HCEC 1CT (cell line): Measurements from ENCODE around the gene TPST1.
A peak's percentile ranks its signal among the peaks of the same experiment; 100 is the strongest.
"Not testable (repeated sequence)": the region's sequence is repeated elsewhere in the genome, so short reads cannot be mapped to it uniquely, and the experiment has no call there.

ENCODE experiments used
- DNase-seq: peaks from one replicate; pipeline ENCODE4 v3.0.0-alpha.2; 2017

Gene TPST1

DNA sequence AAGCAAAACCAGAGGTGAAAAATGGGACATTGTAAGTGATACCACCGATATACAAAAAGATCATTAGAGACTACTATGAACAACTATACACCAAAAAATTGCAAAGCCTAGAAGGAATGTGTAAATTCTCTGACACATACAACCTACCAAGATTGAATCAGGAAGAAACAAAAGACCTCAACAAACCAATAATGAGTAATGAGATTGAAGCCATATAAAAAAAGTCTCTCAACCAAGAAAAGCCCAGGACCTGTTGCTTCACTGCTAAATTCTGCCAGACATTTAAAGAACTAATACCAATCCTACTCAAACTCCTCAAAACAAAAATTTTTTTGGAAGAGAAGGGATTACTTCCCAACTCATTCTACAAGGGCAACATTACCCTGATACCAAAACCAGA, 134.0 kb downstream of the TPST1 start:
- no peak for DNase-seq

DNA sequence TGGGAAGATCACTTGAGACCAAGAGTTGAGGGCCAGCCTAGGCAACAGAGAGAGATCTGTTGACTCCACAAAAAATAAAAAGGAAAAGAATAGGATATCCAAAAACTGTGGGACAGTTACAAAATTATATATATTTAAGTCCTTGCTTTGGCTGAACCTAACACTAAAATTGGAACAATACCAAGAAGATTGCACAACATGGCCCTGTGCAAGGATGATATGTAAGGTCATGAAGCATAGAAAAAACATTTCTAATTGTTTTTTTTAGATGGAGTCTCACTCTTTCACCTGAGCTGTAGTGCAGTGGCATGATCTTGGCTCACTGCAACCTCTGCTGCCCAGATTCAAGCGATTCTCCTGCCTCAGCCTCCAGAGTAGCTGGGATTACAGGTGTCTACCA, 139.0 kb downstream of the TPST1 start:
- peak; percentile 47 for DNase-seq

DNA sequence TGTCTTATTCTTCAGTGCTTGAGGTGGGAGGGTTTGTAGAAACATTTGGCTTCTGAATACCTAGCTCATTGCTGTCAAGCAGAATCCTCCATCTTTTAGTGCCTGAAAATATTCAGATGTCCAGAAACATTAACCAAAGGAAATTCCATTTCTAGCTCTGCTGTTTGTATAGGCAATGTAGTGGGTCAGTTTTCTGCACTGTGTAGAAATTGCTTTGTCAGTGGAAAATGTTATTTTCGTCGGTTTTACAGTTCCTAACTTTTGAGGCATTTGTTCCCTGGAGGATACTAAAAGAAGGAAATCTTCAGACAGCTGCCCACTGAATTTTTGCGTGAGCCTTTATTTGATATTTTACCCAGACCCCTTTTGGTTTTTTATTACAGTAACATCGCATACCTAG, 143.4 kb downstream of the TPST1 start:
- DNase-seq, result no peak

DNA sequence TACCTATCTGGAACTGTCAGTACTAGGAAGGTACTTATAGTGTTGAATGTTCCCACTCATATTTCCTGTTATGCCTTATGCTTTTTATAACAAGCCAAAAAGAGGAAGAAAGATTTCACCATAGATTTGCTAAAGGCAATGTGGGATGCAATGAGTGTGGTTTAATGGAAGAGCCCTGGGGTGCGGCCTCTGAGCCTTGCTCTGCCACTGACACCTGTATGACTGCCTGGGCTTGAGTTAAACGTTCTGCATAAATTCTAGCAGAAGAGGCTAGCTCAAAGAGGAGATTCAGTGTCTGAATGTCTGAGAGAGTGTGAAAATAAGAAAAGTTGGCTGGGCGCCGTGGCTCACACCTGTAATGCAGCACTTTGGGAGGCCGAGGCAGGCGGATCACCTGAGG, 143.8 kb downstream of the TPST1 start:
- no peak for DNase-seq

DNA sequence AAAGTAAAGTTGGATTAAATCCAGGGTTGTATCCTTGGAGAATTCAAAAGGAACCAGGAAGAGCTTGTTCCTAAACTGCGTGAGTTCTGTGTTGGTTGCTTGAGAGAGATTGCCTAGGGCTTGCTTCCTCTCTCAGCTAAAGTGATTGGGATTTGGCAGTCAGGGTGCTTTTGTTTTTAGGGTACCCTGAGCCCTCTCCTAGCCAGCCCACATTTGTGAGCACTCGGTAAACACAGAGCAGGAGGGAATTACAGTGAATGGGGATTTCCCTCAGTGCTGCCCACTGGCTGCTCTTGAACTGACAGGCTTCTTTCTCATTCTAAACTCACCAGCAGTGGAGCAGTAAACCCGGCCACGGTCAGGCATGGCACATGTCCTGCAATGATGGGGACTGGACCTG, 146.9 kb downstream of the TPST1 start:
- no peak for DNase-seq

GRCh38 chr7:66353547-66353946, 148.4 kb downstream of the TPST1 start:
- DNase-seq, result no peak

DNA sequence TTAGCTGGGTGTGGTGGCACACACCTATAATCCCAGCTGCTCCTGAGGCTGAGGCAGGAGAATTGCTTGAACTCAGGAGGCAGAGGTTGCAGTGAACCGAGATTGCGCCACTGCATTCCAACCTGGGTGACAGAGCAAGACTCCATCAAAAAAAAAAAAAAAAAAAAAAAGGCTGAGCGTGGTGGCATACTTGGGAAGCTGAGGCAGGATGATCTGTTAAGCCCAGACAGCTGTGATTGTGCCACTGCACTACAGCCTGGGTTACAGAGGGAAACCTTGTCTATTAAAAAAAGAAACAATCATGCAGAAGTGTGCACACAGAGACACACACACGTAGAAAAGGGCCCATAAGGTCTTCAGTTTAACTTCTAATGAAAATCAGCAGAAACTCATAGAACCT, 150.6 kb downstream of the TPST1 start:
- peak; percentile 8 for DNase-seq

GRCh38 chr7:66356277-66356721, 151.2 kb downstream of the TPST1 start:
- DNase-seq, result no peak

DNA sequence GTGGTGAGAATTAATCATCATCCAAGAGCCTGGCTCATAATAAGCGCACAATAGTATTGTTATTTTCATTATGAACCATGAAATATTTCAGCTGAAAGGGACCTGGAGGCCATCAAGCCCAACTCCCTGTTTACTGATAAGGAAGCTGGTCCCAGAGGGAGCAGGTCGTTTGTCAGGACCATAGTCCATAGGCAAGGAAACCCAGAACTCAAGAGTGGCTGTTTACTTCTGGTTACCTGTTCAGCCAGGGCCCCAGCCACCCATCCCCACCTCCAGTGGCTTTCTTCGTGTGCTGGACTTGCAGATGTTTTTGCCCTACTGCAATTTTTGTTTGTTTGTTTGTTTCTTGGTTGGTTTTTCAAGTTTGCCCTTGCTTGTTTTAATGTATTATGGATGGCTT, 152.0 kb downstream of the TPST1 start:
- no peak for DNase-seq

DNA sequence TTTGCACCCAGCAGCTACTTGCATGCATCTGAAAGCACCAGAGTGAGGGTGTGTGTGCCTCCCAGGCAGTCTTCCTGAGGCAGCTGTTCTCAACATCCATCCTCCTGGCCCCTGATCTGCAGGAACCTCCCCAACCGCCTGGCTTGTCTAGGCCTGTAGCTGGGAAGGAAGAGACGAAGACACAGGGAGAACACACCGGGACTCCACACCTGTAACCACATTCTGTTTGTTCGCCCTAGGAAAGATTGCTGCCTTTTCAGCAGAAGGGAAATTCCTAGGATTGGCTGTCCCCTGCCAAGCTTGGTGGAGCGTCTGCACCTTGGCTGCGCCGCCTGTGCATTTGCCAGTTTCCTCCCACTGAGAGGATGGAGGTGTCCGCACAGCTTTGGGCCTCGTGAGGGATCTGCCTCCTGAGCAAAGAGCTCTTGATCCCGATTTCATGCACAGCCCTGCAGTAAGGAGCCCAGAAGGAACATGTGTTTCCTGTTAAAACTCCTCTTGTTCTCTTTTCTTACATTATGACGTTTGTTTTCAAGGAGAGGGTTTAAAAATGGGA, 154.6 kb downstream of the TPST1 start:
- DNase-seq, result no peak

- no peak for DNase-seq
Measured at GRCh38 chr7:66362136-66362535, 157.0 kb downstream of the TPST1 start.

DNA sequence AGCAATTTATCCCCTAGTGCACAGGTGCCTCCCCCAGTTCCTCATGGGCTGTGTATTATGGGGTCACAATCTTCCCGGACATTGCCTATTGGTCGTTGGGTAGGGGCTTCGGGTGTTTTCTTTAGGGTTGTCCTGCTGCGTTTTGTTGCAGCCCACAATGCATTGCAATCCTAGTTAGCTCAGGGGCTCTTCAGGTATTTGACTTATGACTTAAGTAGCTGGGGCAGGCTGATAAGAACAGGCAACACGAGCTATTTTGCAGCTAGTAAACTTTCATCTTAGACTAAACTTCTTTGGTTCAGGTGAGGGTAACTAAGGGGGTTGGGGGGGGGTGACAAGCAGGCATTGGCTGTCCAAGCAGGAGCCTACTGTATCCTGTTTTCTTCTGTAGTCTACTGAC, 158.5 kb downstream of the TPST1 start:
- no peak for DNase-seq

DNA sequence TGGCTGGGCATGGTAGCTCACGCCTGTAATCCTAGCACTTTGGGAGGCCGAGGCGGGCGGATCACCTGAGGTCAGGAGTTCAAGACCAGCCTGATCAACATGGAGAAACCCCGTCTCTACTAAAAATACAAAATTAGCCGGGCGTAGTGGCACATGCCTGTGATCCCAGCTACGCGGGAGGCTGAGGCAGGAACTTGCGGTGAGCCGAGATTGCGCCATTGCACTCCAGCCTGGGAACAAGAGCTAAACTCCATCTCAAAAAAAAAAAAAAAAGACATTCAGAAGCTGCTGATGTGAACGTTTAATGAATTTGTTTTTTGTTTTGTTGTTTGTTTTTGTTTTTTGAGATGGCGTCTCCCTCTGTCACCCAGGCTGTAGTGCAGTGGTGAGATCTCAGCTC, 159.9 kb downstream of the TPST1 start:
- not testable (repeated sequence) for DNase-seq

GRCh38 chr7:66371096-66371824, 166.1 kb downstream of the TPST1 start:
- DNase-seq, result no peak

DNA sequence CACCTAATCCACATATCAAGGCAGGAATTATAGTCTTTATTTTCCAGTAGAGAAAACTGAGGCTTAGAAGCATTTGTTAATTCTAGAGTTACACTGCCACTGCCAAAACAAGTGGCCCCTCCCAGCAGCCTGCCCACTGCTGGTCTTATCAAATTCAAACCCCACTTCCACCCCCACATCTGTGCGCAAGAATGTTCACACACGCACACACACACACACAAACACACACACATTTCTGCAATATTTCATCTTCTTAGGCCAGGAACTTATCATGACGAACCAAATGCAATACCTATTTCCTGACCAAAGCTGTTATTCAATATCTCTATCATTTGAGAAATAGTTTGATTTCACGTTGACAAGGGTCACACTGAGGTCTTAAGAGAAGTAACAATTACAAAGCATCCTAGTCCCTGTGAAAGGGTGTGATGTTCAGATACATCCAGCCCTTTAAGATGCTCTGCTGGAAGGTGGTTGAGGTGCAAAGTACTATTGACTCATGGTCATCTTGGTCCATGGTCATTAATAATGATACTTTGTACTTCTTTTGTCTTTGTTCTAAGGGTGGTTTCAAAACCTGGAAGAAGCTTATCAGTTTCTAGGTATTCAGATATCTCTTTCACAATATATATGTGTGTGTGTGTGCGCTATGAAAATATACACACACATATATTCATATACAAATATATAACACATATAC, 169.2 kb downstream of the TPST1 start:
- not testable (repeated sequence) for DNase-seq

- DNase-seq, result no peak
Measured at GRCh38 chr7:66376264-66376945, 171.3 kb downstream of the TPST1 start.

DNA sequence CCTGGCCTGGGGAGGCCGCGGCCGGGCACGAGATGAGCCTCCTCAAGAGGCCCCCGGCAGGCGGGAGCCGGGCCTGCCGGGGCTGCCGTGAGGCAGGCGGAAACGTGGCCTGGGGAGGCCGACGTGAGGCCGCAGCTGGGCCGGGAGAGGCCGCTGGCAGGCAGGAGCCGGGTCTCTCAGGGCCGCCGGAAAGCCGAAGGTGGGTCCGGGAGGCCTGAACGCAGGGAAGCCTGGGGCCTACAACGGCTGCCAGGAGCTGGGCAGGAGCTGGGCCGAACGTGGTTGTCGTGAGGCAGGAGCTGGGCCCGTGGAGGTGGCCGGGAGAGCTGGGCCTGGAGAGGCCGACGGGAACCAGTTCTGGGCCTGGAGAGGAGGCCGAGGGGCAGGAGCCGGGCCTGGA, 171.9 kb downstream of the TPST1 start:
- DNase-seq, result no peak

DNA sequence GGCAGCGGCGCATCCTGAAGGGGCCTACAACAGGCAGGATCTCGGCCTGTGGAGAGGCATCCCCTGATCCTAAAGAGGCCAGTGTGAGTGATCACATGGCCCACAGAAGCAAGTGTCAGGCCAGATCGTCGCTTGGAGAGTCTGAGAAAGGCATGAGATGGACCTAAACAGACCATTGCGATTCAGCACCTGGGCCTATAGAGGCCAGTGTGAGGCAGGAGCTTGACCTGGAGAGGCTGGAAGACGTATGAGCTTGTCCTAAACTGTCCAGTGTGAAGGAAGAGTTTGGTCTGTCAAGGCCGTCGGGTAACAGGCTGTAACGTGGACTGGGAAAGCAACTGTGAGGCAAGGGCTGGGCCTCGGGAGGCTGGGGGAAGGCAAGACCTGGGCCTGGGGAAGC, 172.6 kb downstream of the TPST1 start:
- DNase-seq, result no peak

GRCh38 chr7:66379542-66380160, 174.5 kb downstream of the TPST1 start:
- DNase-seq, result peak; percentile 92

DNA sequence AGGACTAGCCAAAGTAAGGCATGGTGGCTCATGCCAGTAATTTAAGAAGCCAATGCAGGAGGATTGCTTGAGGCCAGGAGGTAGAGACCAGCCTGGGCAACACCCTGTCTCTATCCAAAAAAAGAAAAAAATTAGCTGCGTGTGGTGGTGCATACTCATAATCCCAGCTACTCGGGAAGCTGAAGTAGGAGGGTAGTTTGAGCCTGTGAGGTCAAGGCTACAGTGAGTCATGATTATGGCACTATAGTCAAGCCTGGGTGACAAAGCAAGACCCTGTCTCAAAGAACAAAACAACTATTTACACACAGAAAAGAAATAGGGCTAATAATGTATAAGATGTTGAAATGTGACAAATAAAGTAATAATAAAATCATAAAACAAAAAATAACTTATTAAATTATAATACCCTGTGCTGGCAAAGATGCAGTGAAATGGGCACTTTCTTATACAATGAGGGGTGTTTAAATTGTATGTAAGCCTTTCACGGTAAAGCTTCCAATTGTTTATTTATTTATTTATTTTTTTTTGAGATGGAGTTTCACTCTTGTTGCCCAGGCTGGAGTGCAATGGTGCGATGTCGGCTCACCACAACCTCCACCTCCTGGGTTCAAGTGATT, 175.2 kb downstream of the TPST1 start:
- DNase-seq, result peak; percentile 90

GRCh38 chr7:66382182-66382923, 177.2 kb downstream of the TPST1 start:
- not testable (repeated sequence) for DNase-seq
